SJSA1 (cell line): ENCODE results near the gene PSMD4. TPM values are rescaled to one million over a fixed set of nuclear protein-coding genes. Genes with fewer than 3 reads are reported as not detected.

ENCODE experiments used
- DNase-seq, 2 experiments: peaks; one replicate each; pipeline ENCODE4 v3.0.0-alpha.2; 2015 to 2020; ENCODE audit warnings: low spot score in 2 of 2, low read depth in 1 of 2
- H3K27ac ChIP-seq: fragments of 250-450 bp; sonication (Bioruptor Pico); 2 replicates; pipeline ENCODE4 v1.5.1; 2020; ENCODE audit warnings: mild to moderate bottlenecking, moderate library complexity
- H3K27me3 ChIP-seq: fragments of 250-450 bp; sonication (Bioruptor Pico); replicated peaks from 2 replicates; pipeline ENCODE4 v1.5.1; 2020; ENCODE audit warnings: mild to moderate bottlenecking, moderate library complexity
- H3K36me3 ChIP-seq: fragments of 250-450 bp; sonication (Bioruptor Pico); 2 replicates; pipeline ENCODE4 v1.5.1; 2020; ENCODE audit warnings: mild to moderate bottlenecking
- H3K4me1 ChIP-seq: fragments of 250-450 bp; sonication (Bioruptor Pico); replicated peaks from 2 replicates; pipeline ENCODE4 v1.6.1; 2021; ENCODE audit warnings: mild to moderate bottlenecking
- H3K4me3 ChIP-seq: fragments of 250-450 bp; sonication (Bioruptor Pico); 2 replicates; pipeline ENCODE4 v1.5.1; 2020; ENCODE audit warnings: mild to moderate bottlenecking
- H3K9me3 ChIP-seq: fragments of 250-450 bp; sonication (Bioruptor Pico); replicated peaks from 2 replicates; pipeline ENCODE4 v1.5.1; 2020; ENCODE audit warnings: mild to moderate bottlenecking
- total RNA-seq: library from RNA; depleted of rRNA; stranded (reverse); fragments of >200 nt; shearing (Covaris generic); gene quantifications from 2 replicates; pipeline ENCODE4 v1.2.3, GENCODE V29; 2014; rRNA removed

The PSMD4 gene
- total RNA-seq, 1 experiment from 2014 or later = 293 TPM

GRCh38 chr1:151294742-151295462 lies 40.4 kb downstream of the PSMD4 start:
- Histone ChIP-seq H3K27me3 (no peaks in the 10 kb centered on the region), H3K27ac (no peak overlapping the region), H3K36me3 (peaks cover 94% of the 10 kb centered on the region), H3K4me3 (no peak overlapping the region), H3K4me1 (no peaks in the 10 kb centered on the region), H3K9me3 (no peaks in the 10 kb centered on the region)
- DNase-seq = no peak

GRCh38 chr1:151309811-151310323 lies 55.3 kb downstream of the PSMD4 start:
- H3K27ac ChIP-seq = peak overlapping the region; percentile 11; the same call in 1 of the 2 replicates

GRCh38 chr1:151311011-151311410 lies 56.5 kb downstream of the PSMD4 start:
- Histone ChIP-seq H3K36me3 (peaks cover 93% of the 10 kb centered on the region), H3K4me1 (peaks cover 72% of the 10 kb centered on the region), H3K9me3 (no peaks in the 10 kb centered on the region), H3K27me3 (no peaks in the 10 kb centered on the region), H3K4me3 (no peak overlapping the region), H3K27ac (peak overlapping the region; percentile 41)
- DNase-seq = no peak

More at GRCh38 chr1:151309811-151310323, 55.3 kb downstream of the PSMD4 start:
- no peaks in the 10 kb centered on the region for H3K9me3 ChIP-seq
- H3K27me3 ChIP-seq = no peaks in the 10 kb centered on the region
- peak in 1 of 2 experiments; percentile 43 for DNase-seq
- no peak overlapping the region for H3K4me3 ChIP-seq
- peaks cover 64% of the 10 kb centered on the region for H3K4me1 ChIP-seq
- H3K36me3 ChIP-seq = peaks cover 93% of the 10 kb centered on the region

- Histone ChIP-seq H3K27me3 (no peaks in the 10 kb centered on the region), H3K4me1 (peaks cover 72% of the 10 kb centered on the region), H3K27ac (peak overlapping the region; percentile 95), H3K9me3 (no peaks in the 10 kb centered on the region), H3K4me3 (no peak overlapping the region), H3K36me3 (peaks cover 93% of the 10 kb centered on the region)
- peak; percentile 93 to 98 for DNase-seq
Observed at GRCh38 chr1:151311589-151312331, 57.2 kb downstream of the PSMD4 start.

GRCh38 chr1:151312411-151312810 lies 57.9 kb downstream of the PSMD4 start:
- peaks cover 93% of the 10 kb centered on the region for H3K36me3 ChIP-seq
- no peaks in the 10 kb centered on the region for H3K9me3 ChIP-seq
- H3K4me3 ChIP-seq = no peak overlapping the region
- peak overlapping the region; percentile 95 for H3K27ac ChIP-seq
- DNase-seq = peak in 1 of 2 experiments; percentile 43
- no peaks in the 10 kb centered on the region for H3K27me3 ChIP-seq
- H3K4me1 ChIP-seq = peaks cover 72% of the 10 kb centered on the region

- Histone ChIP-seq H3K4me1 (peaks cover 72% of the 10 kb centered on the region), H3K27ac (peak overlapping the region; percentile 95), H3K36me3 (peaks cover 93% of the 10 kb centered on the region)
Observed at GRCh38 chr1:151312826-151313225, 58.3 kb downstream of the PSMD4 start.

GRCh38 chr1:151313501-151313900 lies 59.0 kb downstream of the PSMD4 start:
- Histone ChIP-seq H3K4me1 (peaks cover 72% of the 10 kb centered on the region), H3K36me3 (peaks cover 93% of the 10 kb centered on the region), H3K27me3 (no peaks in the 10 kb centered on the region), H3K9me3 (no peaks in the 10 kb centered on the region), H3K27ac (peak overlapping the region; percentile 95), H3K4me3 (no peak overlapping the region)
- no peak for DNase-seq

More at GRCh38 chr1:151312826-151313225, 58.3 kb downstream of the PSMD4 start:
- no peak for DNase-seq
- no peak overlapping the region for H3K4me3 ChIP-seq
- H3K9me3 ChIP-seq = no peaks in the 10 kb centered on the region
- H3K27me3 ChIP-seq = no peaks in the 10 kb centered on the region

- peak; percentile 91 to 95 for DNase-seq
- H3K27me3 ChIP-seq = no peaks in the 10 kb centered on the region
- no peaks in the 10 kb centered on the region for H3K9me3 ChIP-seq
- no peak overlapping the region for H3K4me3 ChIP-seq
- peaks cover 91% of the 10 kb centered on the region for H3K36me3 ChIP-seq
- peak overlapping the region; percentile 95 for H3K27ac ChIP-seq
- H3K4me1 ChIP-seq = peaks cover 69% of the 10 kb centered on the region
Observed at GRCh38 chr1:151314137-151314875, 59.8 kb downstream of the PSMD4 start.

GRCh38 chr1:151315565-151316235 lies 61.2 kb downstream of the PSMD4 start:
- Histone ChIP-seq H3K27ac (no peak overlapping the region), H3K27me3 (no peaks in the 10 kb centered on the region), H3K4me1 (peaks cover 60% of the 10 kb centered on the region), H3K9me3 (no peaks in the 10 kb centered on the region), H3K36me3 (peaks cover 94% of the 10 kb centered on the region), H3K4me3 (no peak overlapping the region)
- no peak for DNase-seq

Other genes starting within 250 kb of the PSMD4 start
- gene MINDY1, start 247.8 kb upstream of the PSMD4 start, total RNA-seq = 5.9 and 6.6 TPM in 2 replicates
- gene PRUNE1, start 246.3 kb upstream of the PSMD4 start, total RNA-seq = 8.1 and 22.3 TPM in 2 replicates
- gene BNIPL, start 218.1 kb upstream of the PSMD4 start, total RNA-seq = 0.42 and 0.75 TPM in 2 replicates
- 0.38 and 0.74 TPM in 2 replicates for gene C1orf56, start 207.0 kb upstream of the PSMD4 start, total RNA-seq
- 35.2 and 67.2 TPM in 2 replicates for gene CDC42SE1, start 195.1 kb upstream of the PSMD4 start, total RNA-seq
- 23.7 and 26.5 TPM in 2 replicates for gene MLLT11, start 194.3 kb upstream of the PSMD4 start, total RNA-seq
- 9.3 and 11.7 TPM in 2 replicates for gene GABPB2, start 184.0 kb upstream of the PSMD4 start, total RNA-seq
- gene SEMA6C, start 108.1 kb upstream of the PSMD4 start, total RNA-seq = 0.06 and 1.1 TPM in 2 replicates
- not detected in 2 replicates for gene TNFAIP8L2, start 98.1 kb upstream of the PSMD4 start, total RNA-seq
- 15.8 and 18.3 TPM in 2 replicates for gene LYSMD1, start 88.8 kb upstream of the PSMD4 start, total RNA-seq
- gene SCNM1, start 88.6 kb upstream of the PSMD4 start, total RNA-seq = 52.9 and 62.9 TPM in 2 replicates
- 1.2 TPM in 1 of 2 replicates, not detected in the other for gene TMOD4, start 78.8 kb upstream of the PSMD4 start, total RNA-seq
- 52.8 and 66.6 TPM in 2 replicates for gene VPS72, start 64.5 kb upstream of the PSMD4 start, total RNA-seq
- 46.5 and 69.9 TPM in 2 replicates for gene PIP5K1A, start 56.2 kb upstream of the PSMD4 start, total RNA-seq
- 12.5 and 14.5 TPM in 2 replicates for gene ZNF687, start 27.6 kb downstream of the PSMD4 start, total RNA-seq
- gene PI4KB, start 72.7 kb downstream of the PSMD4 start, total RNA-seq = 30.5 and 60.4 TPM in 2 replicates
- 32.2 and 46.9 TPM in 2 replicates for gene RFX5, start 92.5 kb downstream of the PSMD4 start, total RNA-seq
- 21.6 and 31.1 TPM in 2 replicates for gene SELENBP1, start 118.0 kb downstream of the PSMD4 start, total RNA-seq
- gene PSMB4, start 144.8 kb downstream of the PSMD4 start, total RNA-seq = 559 and 717 TPM in 2 replicates
- 14.5 and 34.0 TPM in 2 replicates for gene POGZ, start 204.8 kb downstream of the PSMD4 start, total RNA-seq